IMR-90 (cell line): ENCODE measurements around the gene GALNT17.

Source experiments
- BHLHE40 ChIP-seq: fragments of 150-350 bp; IDR thresholded peaks from 2 replicates; pipeline ENCODE4 v1.6.1; 2016; ENCODE audit warnings: mild to moderate bottlenecking, low read depth, low read length
- CTCF ChIP-seq: conservative IDR thresholded peaks from 2 replicates; pipeline ENCODE4 v1.5.1; 2012; ENCODE audit warnings: mild to moderate bottlenecking, low read depth, low read length, improper control_type of control experiment
- FOS ChIP-seq: fragments of 150-350 bp; IDR thresholded peaks from 2 replicates; pipeline ENCODE4 v1.6.1; 2016; ENCODE audit warnings: low read depth, low read length
- MAFK ChIP-seq: IDR thresholded peaks from 2 replicates; pipeline ENCODE4 v1.6.1; 2012; ENCODE audit warnings: low read depth, low read length, improper control_type of control experiment
- MXI1 ChIP-seq: IDR thresholded peaks from 2 replicates; pipeline ENCODE4 v1.6.1; 2012; ENCODE audit warnings: low read depth, mild to moderate bottlenecking, low read length, moderate library complexity, borderline replicate concordance
- NFE2L2 ChIP-seq: fragments of 150-350 bp; IDR thresholded peaks from 2 replicates; pipeline ENCODE4 v1.6.1; 2016; ENCODE audit warnings: low read depth, mild to moderate bottlenecking, low read length
- POLR2A ChIP-seq: IDR thresholded peaks from 2 replicates; pipeline ENCODE4 v1.6.1; 2012; ENCODE audit warnings: mild to moderate bottlenecking, low read depth, low read length
- RAD21 ChIP-seq: IDR thresholded peaks from 2 replicates; pipeline ENCODE4 v1.6.1; 2012; ENCODE audit warnings: low read length, improper control_type of control experiment
- RCOR1 ChIP-seq: IDR thresholded peaks from 2 replicates; pipeline ENCODE4 v1.6.1; 2012; ENCODE audit warnings: mild to moderate bottlenecking, low read length, improper control_type of control experiment; ENCODE audit not compliant: insufficient replicate concordance
- RFX5 ChIP-seq: IDR thresholded peaks from 2 replicates; pipeline ENCODE4 v1.8.0; 2012; ENCODE audit warnings: low read depth, mild to moderate bottlenecking, low read length, moderate library complexity
- SMC3 ChIP-seq: fragments of 150-350 bp; IDR thresholded peaks from 2 replicates; pipeline ENCODE4 v1.6.1; 2016; ENCODE audit warnings: low read depth, mild to moderate bottlenecking, antibody characterized with exemption, low read length, moderate library complexity
- USF2 ChIP-seq: fragments of 150-350 bp; IDR thresholded peaks from 2 replicates; pipeline ENCODE4 v1.6.1; 2017; ENCODE audit warnings: mild to moderate bottlenecking, antibody characterized with exemption, low read length, low read depth

- no peak for TF ChIP-seq CTCF
- no peak for TF ChIP-seq POLR2A
- TF ChIP-seq SMC3, result no peak
- no peak for TF ChIP-seq RAD21
- TF ChIP-seq RCOR1, result no peak
- TF ChIP-seq RFX5, result no peak
- TF ChIP-seq USF2, result no peak
- TF ChIP-seq MAFK, result no peak
- no peak for TF ChIP-seq FOS
- TF ChIP-seq NFE2L2, result no peak
- TF ChIP-seq MXI1, result no peak
- TF ChIP-seq BHLHE40, result no peak
Observed at GRCh38 chr7:71388181-71388580, 256.2 kb downstream of the GALNT17 start.
